ENCODE results near the gene EIF2D.

GRCh38 chr1:206577626-206578025 is 34.6 kb downstream of the EIF2D start:
- TF ChIP-seq CTCF (conservative IDR thresholded peaks at IDR 0.05), result no peak
- no peak for TF ChIP-seq ZFX (IDR thresholded peaks at IDR 0.05)

All from C4-2B (cell line).